OCI-LY3 (cell line): ENCODE results near the gene IGFBP7.

Experiments used
- EZH2phosphoT487 ChIP-seq: fragments of 200-600 bp; shearing (Covaris generic); IDR thresholded peaks from 2 replicates; pipeline ENCODE4 v1.6.1; 2018; ENCODE audit warnings: antibody characterized with exemption, mixed run types, low read depth
- TF ChIP-seq, protein P1 (sequence below): fragments of 200-600, 300-600 bp; sonication (generic); IDR thresholded peaks from 2 replicates; pipeline ENCODE4 v1.5.1; 2014; ENCODE audit warnings: antibody characterized with exemption, low read length, low read depth

DNA sequence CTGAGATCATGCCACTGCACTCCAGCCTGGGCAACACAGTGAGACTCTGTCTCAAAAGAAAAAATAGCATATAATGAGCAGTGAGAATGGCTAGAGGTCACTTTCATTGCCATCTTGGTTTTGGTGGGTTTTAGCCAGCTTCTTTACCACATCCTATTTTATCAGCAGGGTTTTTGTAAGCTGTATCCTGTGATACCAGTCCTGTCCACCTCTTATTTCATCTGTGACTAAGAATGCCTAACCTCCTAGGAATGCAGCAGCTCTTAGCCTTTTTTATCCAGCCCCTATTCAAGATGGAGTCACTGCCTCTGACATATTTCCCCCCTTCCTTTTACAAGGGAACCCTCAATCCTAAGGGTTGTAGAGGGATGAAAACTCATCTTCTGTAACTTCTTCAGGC is 26.1 kb upstream of the IGFBP7 start:
- TF ChIP-seq, protein P1, sequence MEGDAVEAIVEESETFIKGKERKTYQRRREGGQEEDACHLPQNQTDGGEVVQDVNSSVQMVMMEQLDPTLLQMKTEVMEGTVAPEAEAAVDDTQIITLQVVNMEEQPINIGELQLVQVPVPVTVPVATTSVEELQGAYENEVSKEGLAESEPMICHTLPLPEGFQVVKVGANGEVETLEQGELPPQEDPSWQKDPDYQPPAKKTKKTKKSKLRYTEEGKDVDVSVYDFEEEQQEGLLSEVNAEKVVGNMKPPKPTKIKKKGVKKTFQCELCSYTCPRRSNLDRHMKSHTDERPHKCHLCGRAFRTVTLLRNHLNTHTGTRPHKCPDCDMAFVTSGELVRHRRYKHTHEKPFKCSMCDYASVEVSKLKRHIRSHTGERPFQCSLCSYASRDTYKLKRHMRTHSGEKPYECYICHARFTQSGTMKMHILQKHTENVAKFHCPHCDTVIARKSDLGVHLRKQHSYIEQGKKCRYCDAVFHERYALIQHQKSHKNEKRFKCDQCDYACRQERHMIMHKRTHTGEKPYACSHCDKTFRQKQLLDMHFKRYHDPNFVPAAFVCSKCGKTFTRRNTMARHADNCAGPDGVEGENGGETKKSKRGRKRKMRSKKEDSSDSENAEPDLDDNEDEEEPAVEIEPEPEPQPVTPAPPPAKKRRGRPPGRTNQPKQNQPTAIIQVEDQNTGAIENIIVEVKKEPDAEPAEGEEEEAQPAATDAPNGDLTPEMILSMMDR: no peak
- no peak for TF ChIP-seq EZH2phosphoT487
